GM12873 (cell line): ENCODE measurements around the gene AARS2.

Source experiments
- TF ChIP-seq, protein P1 (sequence below): IDR thresholded peaks from 2 replicates; pipeline ENCODE4 v1.5.1; 2012; ENCODE audit warnings: low read depth, mild to moderate bottlenecking, moderate library complexity, low read length, control low read depth; ENCODE audit not compliant: insufficient read depth; ENCODE audit errors: missing control alignments

AARS2 gene

DNA sequence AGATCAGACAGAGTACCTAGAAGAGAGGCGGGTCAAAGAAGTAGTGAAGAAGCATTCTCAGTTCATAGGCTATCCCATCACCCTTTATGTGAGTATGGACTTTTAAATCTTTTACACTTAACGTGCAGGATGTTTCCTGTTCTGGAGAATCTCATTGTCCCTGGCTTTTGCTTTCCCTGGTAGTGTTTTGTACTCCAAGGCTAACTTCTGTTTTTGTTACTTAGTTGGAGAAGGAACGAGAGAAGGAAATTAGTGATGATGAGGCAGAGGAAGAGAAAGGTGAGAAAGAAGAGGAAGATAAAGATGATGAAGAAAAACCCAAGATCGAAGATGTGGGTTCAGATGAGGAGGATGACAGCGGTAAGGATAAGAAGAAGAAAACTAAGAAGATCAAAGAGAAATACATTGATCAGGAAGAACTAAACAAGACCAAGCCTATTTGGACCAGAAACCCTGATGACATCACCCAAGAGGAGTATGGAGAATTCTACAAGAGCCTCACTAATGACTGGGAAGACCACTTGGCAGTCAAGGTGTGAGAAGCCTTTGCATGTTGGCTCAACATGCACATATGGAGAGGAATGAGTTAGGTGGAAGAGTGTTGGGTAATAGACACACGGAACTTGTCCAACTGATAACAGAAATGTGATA is 63.0 kb downstream of the AARS2 start:
- TF ChIP-seq, protein P1, sequence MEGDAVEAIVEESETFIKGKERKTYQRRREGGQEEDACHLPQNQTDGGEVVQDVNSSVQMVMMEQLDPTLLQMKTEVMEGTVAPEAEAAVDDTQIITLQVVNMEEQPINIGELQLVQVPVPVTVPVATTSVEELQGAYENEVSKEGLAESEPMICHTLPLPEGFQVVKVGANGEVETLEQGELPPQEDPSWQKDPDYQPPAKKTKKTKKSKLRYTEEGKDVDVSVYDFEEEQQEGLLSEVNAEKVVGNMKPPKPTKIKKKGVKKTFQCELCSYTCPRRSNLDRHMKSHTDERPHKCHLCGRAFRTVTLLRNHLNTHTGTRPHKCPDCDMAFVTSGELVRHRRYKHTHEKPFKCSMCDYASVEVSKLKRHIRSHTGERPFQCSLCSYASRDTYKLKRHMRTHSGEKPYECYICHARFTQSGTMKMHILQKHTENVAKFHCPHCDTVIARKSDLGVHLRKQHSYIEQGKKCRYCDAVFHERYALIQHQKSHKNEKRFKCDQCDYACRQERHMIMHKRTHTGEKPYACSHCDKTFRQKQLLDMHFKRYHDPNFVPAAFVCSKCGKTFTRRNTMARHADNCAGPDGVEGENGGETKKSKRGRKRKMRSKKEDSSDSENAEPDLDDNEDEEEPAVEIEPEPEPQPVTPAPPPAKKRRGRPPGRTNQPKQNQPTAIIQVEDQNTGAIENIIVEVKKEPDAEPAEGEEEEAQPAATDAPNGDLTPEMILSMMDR: no peak
